ENCODE data around the gene DAB2. TPM values are rescaled to one million over a fixed set of nuclear protein-coding genes. Genes with fewer than 3 reads are reported as not detected.

Gene DAB2
- total RNA-seq, 2 donors from 2014 or later = 15.6 to 38.1 TPM

GRCh38 chr5:39352170-39352569 is 72.6 kb downstream of the DAB2 start:
- no peak for DNase-seq (ENCODE audit: low spot score)
- intact Hi-C loops (cut with DNase I) = no loop called here
- H3K27me3 ChIP-seq (replicated peaks; ENCODE audit: insufficient read depth) = no peaks in the 10 kb centered on the region
- H3K36me3 ChIP-seq = no peaks in the 10 kb centered on the region
- H3K27ac ChIP-seq = no peak overlapping the region
- H3K9me3 ChIP-seq = no peaks in the 10 kb centered on the region
- H3K4me3 ChIP-seq = no peak overlapping the region
- H3K4me1 ChIP-seq (replicated peaks) = no peaks in the 10 kb centered on the region
- no peak for TF ChIP-seq POLR2AphosphoS5 (IDR thresholded peaks at IDR 0.05)
- no peak for TF ChIP-seq CTCF (IDR thresholded peaks at IDR 0.05)
- 83% methylated on average over 2 of the region's 2 CpGs for WGBS

DNA sequence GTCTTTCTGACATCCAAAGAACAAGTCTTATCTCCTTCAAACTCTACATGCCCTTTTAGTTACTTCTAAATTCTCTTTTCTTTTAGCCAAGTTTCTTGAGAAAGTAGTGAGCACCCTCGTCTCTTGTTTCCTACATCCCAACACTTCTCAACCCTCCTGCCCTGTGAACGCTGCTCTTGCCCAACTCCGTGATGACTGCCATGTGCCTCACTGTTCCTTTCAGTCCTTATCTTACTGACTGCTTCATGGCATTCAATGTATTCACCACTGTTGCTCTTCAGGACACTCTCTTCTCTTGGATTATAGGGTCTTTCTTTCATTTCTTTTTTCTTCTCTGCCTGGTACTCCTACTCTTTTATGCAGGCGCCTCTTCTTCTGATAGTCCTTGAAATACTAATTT is 75.3 kb downstream of the DAB2 start:
- Histone ChIP-seq H3K36me3 (no peaks in the 10 kb centered on the region), H3K4me3 (no peak overlapping the region), H3K27me3 (replicated peaks; ENCODE audit: insufficient read depth) (no peaks in the 10 kb centered on the region), H3K9me3 (no peaks in the 10 kb centered on the region), H3K27ac (no peak overlapping the region), H3K4me1 (replicated peaks) (no peaks in the 10 kb centered on the region)
- 88% methylated on average over 4 of the region's 4 CpGs for WGBS
- no peak for TF ChIP-seq POLR2A (IDR thresholded peaks at IDR 0.05)
- no peak for TF ChIP-seq POLR2AphosphoS5 (IDR thresholded peaks at IDR 0.05)
- TF ChIP-seq CTCF (IDR thresholded peaks at IDR 0.05) = no peak
- DNase-seq (ENCODE audit: low spot score) = no peak
- intact Hi-C loops (cut with DNase I) = no loop called here

DNA sequence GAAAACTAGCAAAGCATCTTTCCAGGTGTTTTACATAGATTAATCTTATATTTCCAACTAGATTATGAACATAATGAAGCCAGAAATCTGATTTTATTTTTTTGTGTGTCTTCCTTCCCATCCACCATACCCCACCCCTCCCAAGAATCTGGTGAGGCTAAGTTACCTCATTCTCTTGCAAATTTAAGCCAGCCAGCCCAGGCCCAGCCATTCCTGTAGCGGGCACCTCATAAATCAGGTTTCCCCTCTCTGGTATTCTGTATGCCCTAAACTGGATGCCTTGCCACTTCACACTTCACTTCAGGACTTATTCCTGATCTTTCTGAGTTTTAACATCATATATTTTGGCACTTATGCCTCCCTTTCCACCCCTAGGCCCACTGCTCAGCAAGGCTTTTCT is 82.3 kb downstream of the DAB2 start:
- WGBS = 90% methylated on average over 1 of the region's 1 CpG
- no peak for DNase-seq (ENCODE audit: low spot score)
- Histone ChIP-seq H3K4me1 (replicated peaks) (no peaks in the 10 kb centered on the region), H3K27me3 (replicated peaks; ENCODE audit: insufficient read depth) (no peaks in the 10 kb centered on the region), H3K27ac (no peak overlapping the region), H3K4me3 (no peak overlapping the region), H3K9me3 (no peaks in the 10 kb centered on the region), H3K36me3 (no peaks in the 10 kb centered on the region)
- TF ChIP-seq CTCF (IDR thresholded peaks at IDR 0.05) (no peak), POLR2A (IDR thresholded peaks at IDR 0.05) (no peak), POLR2AphosphoS5 (IDR thresholded peaks at IDR 0.05) (no peak)
- intact Hi-C loops (cut with DNase I) = no loop called here

DNA sequence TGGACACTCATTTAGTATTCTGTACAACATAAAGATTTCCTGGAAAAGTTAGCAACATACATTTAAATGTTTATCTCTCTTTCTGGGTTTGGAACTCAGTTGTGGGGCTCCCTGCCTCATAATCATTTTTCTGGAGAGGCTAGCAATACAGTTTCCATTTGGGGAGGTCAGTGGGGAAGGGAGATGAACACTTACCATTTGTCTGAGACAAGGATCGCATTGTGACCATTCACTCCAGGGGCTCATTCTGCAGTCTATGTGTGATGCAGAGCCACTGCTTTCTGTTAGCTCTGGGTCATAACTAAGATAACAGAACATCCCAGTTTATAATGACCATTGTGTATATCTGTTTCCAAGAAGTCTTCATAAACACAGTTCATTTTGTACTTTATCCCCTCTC is 82.9 kb downstream of the DAB2 start:
- H3K4me3 ChIP-seq = no peak overlapping the region
- H3K36me3 ChIP-seq = no peaks in the 10 kb centered on the region
- intact Hi-C loops (cut with DNase I) = no loop called here
- DNase-seq (ENCODE audit: low spot score) = no peak
- H3K4me1 ChIP-seq (replicated peaks) = no peaks in the 10 kb centered on the region
- TF ChIP-seq POLR2A (IDR thresholded peaks at IDR 0.05) (no peak), CTCF (IDR thresholded peaks at IDR 0.05) (no peak), POLR2AphosphoS5 (IDR thresholded peaks at IDR 0.05) (no peak)
- no peak overlapping the region for H3K27ac ChIP-seq
- 63% methylated on average over 1 of the region's 1 CpG for WGBS
- no peaks in the 10 kb centered on the region for H3K27me3 ChIP-seq (replicated peaks; ENCODE audit: insufficient read depth)
- no peaks in the 10 kb centered on the region for H3K9me3 ChIP-seq

DNA sequence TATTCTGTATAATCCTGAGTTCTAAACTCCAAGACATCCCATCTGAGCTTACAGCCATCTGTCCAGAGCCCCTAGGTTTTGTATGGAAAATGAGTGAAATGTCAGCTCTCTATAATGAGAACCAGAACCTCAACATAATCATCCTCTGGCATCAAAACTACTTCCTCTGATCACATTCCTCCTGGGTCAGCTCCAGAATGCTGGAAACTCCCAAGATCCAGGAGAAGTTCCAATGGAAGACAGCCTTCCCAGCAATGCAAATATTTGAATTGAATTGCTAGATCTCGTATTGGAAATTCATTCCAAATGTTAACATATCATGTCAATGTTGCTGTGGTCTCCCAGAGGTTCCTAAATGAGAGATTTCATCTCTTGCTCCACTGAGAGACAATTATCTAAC is 84.3 kb downstream of the DAB2 start:
- Histone ChIP-seq H3K4me3 (no peak overlapping the region), H3K4me1 (replicated peaks) (no peaks in the 10 kb centered on the region), H3K27ac (no peak overlapping the region), H3K27me3 (replicated peaks; ENCODE audit: insufficient read depth) (no peaks in the 10 kb centered on the region), H3K36me3 (no peaks in the 10 kb centered on the region), H3K9me3 (no peaks in the 10 kb centered on the region)
- intact Hi-C loops (cut with DNase I) = no loop called here
- 64% methylated on average over 1 of the region's 1 CpG for WGBS
- TF ChIP-seq POLR2A (IDR thresholded peaks at IDR 0.05) (no peak), POLR2AphosphoS5 (IDR thresholded peaks at IDR 0.05) (no peak), CTCF (IDR thresholded peaks at IDR 0.05) (no peak)
- no peak for DNase-seq (ENCODE audit: low spot score)
